GM19328 (cell line): Measurements from ENCODE around the gene CERS1.

ENCODE experiments used
- ATAC-seq: cut with Tn5 transposase; IDR thresholded peaks from one replicate; pipeline ENCODE4 v1.9.1; 2021; ENCODE audit warnings: mild to moderate bottlenecking, moderate library complexity; ENCODE audit not compliant: unreplicated experiment

The CERS1 gene, protein sequence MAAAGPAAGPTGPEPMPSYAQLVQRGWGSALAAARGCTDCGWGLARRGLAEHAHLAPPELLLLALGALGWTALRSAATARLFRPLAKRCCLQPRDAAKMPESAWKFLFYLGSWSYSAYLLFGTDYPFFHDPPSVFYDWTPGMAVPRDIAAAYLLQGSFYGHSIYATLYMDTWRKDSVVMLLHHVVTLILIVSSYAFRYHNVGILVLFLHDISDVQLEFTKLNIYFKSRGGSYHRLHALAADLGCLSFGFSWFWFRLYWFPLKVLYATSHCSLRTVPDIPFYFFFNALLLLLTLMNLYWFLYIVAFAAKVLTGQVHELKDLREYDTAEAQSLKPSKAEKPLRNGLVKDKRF

DNA sequence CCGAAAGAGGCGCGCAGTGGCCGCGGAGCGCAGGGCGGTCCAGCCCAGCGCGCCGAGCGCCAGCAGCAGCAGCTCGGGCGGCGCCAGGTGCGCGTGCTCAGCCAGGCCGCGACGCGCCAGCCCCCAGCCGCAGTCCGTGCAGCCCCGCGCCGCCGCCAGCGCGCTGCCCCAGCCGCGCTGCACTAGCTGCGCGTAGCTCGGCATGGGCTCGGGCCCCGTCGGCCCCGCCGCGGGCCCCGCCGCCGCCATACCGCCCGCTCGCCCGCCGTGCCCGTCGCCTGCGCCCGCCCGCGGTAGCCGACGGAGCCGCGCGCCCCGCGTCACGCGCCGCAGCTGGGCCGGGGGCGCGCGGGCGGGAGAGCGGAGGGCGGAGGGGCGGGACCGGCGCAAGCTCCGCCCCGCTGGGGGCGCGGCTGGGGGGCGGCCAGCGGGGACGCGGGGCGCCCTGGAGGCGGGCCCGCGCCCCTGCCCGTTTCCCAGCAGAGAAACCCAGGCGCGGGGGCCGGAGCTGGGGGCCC is at the start of gene CERS1:
CERS1 (minus strand) TSS at position 335 of the 518 bp plus-strand sequence; CDS start at position 249, 86 bp downstream.
- no peak for ATAC-seq

DNA sequence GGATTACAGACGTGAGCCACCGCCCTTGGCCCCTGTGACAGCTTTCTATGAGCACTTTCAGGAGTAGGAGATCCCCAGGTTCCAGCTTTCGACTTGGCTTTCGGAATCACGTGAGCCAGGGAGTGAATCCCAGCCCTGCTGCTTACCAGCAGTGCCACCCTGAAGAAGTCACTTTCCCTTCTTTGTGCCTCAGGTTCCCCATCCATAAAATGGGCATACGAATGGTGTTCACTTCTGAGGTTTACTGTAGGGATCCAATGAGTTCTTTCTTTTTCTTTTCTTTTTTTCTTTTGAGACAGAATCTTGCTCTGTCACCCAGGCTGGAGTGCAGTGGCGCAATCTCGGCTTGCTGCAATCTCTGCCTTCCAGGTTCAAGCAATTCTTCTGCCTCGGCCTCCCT is 49.3 kb upstream of the CERS1 start:
- no peak for ATAC-seq

DNA sequence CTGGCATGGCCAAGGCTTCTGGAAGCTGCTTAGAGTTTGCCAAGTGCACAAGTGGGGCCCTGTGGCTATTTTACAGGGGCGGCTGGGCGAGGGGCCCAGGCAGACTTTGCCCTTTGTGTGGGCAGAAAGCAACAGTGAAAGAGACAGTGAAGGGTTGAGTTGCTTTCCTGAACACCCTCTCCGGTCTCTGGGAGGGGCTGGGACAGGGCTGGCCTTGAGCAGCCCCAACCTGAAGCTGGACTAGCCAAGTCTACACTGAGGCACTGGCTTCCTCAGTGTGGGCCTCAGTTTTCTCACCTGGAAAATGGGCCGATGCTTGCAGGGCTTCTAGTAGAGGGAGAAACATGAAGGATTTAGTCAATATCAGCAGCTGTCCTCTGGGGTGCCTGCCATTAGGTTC is 47.5 kb upstream of the CERS1 start:
- ATAC-seq: no peak

DNA sequence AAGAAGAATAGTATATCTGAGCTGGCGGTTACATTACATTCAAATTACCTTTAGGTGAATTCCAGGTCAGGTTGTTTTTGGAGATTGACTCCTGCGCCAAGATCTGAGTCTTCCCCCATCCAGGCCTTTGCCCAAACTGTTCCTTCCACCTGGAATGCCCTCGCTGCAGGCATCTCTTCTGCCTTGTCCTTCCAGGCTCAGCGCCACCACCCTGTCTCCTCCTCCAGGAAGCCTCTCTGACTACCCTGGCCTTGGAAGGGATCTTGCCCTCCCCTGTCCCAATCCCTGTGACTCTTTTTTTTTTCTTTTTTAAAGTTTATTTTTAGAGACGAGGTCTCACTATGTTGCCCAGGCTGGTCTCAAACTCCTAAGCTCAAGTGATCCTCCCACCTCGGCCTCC is 46.7 kb upstream of the CERS1 start:
- no peak for ATAC-seq

DNA sequence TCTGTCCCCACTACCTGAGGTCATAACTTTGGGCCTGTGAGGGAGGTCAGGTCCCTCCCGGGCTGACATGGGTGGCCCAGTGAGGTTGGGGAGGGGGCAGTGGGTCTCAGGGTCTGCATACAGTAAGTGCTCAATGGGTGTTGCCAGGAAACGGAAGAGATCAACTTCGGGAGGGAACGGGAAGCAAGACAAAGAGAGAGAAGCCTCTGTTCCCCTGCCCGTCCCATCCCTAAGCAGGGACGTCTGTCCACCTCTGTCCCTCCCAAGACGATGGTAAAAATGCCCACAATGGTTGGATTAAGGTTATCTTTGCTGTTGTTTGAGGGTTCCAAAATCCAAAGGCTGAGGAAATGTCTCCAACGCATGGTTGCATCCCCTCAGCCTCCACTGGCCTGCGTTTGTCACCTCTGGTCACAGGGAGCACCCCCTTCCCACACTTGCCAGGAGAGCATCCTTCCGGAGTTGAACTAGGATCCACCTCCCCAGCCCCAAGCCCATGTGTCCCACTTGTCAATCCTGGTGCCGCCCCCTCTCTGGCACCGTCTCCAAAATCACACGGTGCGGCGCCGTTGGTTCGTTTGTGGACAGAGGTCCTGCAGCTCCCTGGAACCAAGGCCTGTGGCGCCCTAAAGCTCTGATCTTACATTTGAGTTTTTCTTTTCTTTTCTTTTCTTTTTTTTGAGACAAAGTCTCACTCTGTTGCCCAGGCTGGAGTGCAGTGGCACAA is 45.8 kb upstream of the CERS1 start:
- ATAC-seq: no peak

DNA sequence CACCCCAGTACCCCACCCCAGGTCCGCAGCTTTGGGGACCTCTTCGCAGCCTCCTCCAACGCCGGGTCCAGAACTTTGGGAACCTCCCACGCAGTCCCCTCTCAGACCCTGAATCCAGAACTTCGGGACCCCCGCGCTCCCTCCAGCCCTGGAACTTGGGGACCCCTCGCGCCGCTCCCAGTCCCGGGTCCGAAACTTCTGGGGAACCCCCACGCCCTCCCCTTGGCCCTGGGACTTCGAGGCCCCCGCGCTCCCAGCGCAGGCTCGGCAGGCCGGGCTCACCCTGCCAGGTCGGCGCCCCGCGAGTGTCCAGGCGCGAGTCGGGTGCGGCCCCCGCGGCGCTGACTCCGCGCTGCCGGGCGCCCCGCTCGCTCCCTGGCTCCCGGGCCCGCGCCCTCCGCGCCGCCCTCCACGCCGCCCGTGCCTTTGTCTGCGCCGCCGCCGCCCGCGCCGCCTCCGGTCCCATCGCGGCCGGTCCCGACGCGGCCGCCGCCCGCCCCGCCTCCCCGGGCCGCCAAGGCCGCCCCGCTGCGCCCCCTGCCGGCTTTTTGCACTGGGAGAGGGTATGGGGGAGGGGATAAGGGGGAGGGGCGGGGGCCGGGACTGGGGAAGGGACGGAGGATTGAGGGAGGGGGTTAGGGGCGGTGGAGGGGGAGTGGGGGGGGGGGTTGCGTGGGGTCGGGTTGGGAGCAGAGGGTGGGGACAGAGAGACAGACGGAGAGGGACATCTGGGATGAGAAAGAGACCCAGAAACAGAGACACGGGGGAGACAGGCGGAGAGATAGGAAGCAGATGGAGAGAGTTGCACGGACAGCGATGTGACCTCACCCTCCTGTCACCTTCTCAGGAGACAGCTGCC is 45.0 kb upstream of the CERS1 start, which contains the start of gene HOMER3:
HOMER3 (minus strand) TSS at position 449 of the 859 bp plus-strand sequence. CDS start 2,235 bp downstream, outside the sequence.
- no peak for ATAC-seq

DNA sequence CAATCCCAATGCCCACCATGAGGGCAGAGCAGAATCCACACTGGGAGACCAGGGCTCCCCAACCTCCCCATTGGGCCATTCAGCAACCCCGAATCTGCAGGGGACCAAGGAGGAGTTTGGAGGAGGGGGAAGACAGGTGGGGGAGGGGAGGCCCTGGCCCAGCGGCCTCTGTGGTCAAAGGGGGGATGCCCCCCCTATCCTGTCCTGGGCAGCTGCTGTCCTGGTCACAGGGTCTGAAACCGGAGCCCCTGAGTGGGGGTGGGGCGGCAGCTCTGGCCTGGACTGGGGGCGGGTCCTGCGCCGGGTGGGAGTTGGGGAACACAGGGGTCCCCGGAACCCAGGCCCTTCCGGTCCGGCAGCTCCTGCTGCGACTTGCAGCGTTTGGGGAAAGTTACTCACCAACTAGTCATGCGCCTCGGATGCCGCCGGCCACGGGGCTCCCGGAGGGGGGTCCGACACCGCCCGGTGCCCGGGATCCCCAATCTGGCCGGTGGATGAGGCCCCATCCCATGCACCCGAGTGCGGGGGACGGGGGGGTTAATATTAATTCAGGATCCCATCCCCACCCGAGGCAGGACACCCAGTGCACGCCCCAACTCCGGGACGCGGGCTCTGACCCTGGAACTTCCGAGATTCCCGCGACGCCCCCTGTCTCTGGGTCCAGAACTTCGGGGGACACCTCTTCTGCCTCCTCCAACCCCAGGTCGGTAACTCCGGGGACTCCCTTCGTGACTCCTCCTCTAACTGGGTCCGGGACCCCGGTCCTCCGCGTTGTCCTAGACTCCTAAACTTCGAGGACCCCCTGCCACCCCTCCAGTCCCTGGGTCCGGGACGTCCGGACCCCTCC is 44.2 kb upstream of the CERS1 start:
- no peak for ATAC-seq

DNA sequence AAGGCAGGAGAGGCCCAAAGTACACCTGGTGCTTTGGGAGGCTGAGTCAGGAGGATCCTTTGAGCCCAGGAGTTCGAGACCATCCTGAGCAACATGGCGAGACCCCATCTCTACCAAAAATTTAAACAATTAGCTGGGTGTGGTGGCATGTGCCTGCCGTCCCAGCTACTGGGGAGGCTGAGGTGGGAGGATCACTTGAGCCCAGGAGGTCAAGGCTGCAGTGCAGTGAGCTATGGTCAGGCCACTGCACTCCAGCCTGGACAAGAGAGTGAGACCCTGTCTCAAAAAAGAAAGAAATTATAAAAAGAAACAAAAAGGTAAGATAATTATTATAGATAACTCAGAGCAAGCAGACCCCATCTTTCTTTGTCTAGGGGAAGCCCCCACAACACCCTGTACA is 43.2 kb upstream of the CERS1 start:
- ATAC-seq: no peak

DNA sequence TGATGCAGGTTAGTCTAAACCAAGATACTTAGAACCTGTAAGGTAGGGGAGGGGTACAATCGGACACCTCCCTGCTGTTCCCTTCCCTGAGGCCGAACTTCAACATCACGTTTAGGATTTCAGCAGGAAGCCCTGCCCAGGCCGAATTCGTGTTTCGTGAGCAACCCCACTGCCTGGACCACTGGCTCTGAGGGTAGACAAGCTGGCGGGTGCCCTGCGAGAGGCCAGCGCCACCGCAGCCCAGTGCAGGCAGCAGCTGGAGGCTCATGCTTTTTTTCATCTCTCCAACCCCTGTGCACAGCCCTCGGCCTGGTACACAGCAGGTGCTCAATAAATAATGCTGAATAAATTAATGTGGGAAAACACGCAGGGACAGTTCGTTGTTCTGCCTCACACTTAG is 37.3 kb upstream of the CERS1 start:
- no peak for ATAC-seq

DNA sequence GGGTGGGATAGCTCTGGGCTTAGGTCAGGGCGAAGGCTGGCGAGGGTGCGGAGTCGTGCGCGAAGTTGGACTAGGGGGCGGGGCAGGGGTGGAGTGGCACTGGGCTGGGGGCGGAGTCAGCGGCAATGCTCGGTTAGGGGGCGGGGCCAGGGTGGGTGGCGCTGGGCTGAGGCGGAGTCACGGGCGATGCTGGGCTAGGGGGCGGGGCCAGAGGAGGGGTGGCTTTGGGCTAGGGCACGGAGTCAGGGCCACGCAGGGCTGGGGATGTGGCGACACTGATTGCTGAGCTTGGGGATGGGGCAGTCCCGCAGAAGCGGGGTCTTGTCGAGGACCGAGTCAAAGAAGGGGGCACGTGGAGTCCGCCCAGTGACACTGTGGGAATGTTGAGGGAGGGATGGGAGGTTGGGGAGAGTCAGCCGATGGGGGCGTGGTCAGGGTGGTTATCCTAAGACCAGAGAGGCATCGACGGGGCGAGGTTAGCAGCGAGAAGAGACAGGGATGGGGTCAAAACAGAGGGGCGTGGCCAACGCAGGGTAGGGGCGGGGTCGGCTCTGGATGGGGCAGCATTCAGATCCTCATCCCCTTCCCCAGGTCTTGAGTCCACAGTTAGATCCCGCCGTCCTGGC is 36.4 kb upstream of the CERS1 start:
- ATAC-seq: no peak

DNA sequence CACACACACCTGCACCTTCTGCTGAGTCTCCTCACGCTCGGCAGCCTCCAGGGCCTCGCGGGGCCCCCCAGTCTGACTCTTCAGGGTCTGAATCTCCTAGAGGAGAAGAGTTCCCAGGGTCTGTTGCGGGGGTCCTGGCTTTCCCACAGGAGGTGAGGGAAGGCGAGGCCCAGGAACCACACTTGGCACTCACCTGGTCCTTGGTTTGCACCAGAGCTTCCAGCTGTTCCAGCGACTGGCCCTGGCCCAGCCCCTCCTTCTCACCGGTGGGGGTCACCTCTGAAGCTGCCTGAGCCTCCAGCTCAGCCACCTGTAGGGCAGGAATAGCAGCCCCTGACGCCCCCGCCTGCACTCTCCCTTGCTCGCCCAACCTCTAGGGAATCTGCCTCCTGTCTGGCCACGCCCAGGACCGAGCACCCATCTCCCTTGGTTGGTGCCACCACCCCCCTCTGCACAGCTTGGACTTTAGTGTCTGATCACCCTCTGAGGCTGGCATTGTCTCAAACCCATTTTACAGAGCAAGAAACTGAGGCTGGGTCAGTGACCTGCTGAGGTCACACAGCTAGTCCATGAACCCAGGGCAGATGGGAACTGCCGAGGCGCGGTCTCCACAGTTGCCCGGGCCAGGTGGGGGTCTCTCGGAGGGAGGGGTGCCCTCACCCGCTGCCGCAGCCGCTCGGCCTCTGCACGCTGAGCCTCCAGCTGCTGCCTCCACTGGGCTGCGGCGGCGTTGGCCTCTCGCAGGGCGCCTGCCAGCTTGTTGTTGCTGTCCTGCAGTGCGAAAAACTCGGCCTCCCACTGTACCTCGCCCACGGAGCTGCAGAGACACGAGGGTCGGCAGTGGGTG is 35.6 kb upstream of the CERS1 start:
- ATAC-seq: no peak

DNA sequence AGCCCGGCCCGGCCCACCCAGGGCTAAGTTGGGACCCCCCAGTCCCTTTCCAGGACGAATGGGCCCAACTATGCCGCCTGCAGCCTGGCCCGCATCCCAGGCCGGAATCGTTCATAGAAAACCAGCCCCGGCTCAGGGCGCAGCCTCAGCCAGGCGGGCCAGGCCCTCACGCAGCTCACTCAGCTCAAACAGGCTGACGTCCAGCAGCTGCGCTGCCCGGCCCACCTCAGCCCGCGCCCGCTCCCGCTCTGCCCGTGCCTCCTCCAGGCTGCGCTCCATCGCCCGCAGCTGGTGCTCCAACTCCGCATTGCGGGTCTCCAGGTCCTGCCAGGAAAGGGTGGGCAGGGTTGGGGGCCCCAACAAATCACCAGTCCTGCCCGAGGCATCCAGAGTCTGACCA is 33.4 kb upstream of the CERS1 start:
- ATAC-seq: no peak

DNA sequence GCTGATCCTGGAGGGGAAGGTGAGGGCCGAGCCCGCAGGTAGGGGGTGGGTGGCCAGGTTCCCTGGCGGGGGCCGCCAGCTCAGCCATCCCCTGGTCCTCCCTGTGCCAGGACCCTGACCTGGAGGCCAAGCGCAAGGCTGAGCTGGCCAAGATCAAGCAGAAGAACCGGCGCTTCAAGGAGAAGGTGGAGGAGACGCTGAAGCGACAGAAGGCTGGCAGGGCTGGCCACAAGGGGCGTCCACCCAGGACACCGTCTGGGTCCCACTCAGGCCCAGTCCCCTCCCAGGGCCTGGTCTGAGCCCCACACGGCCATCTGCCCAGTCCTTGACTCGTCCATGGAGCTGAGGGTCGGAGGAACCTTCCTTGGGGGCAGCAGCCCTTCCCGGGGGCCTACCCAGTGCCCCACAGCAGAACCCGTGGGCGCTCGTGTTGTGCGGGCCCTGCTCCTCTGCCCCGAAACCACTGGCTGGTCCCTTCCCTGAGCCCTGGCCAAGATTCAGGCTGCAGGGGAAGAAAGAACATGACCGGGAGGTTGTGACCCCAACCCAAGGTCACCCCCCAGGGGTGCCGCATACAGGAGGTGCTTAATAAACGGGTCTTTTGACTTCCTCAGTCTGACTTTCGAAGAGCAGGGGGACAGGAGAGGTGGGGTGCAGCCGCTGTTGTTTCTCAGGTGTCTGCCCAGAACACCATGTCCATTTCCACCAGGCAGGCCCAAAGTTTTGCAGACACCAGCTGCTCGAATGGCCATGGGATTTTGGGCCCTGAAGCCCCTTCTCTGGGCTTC is 32.3 kb upstream of the CERS1 start:
- no peak for ATAC-seq

DNA sequence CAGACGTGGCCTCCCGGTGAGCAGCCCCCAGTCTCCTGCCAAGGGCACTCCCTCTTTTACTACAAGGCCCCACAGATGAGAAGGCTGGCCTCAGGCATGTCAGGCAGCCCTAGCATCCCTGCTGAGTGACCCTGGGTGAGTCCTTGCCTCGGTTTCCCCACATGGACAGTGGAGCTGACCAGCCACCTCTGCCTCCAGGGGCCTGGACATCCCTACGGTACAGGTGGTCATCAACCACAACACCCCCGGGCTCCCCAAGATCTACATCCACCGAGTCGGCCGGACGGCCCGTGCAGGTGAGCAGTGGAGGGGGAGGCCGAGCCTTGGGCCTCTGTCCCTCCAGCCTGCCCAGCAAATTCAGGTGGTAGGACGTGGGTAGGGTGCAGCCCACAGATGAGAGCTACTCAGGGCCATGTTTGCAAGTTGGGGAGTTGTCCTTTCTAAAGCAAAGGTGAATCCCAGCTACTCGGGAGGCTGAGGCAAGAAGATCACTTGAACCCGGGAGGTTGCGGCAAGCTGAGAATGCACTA is 28.8 kb upstream of the CERS1 start:
- ATAC-seq: no peak

DNA sequence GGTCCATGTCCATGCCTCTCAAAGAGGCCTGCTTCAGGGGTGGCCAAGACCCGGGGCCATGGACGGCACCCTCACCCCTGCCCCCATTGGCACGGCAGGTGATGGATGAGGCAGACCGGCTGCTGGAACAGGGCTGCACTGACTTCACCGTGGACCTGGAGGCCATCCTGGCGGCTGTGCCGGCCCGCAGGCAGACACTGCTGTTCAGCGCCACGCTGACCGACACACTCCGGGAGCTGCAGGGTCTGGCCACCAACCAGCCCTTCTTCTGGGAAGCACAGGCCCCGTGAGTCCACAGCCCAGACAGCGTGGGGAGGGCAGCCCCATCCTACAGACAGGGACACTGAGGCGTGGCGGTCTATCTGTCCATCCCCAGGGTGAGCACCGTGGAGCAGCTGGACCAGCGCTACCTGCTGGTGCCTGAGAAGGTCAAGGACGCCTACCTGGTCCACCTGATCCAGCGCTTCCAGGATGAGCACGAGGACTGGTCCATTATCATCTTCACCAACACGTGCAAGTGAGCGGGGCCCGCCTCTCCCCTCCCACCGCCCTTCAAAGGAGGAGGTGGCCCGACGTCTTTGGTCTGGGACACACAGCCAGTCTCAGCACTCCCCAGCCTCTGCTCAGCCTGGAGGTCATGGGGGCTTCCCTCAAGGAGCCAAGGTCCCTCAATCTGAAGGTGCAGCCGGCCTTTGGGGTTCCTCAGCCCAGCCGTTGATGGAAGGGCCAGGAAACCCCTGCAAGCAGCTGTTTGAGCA is 26.4 kb upstream of the CERS1 start:
- no peak for ATAC-seq

DNA sequence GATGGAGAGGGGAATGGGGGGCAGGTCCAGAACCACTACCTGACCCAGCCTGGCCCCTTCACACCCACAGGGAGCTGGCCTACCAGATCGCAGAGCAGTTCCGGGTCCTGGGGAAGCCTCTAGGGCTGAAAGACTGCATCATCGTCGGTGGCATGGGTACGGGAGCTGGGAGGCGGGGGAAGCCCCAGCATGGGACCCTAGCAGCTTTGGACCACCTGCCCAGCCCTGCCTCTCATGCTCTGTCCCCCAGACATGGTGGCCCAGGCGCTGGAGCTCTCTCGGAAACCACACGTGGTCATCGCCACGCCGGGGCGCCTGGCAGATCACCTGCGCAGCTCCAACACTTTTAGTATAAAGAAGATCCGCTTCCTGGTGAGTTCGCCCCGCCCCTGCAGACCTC is 25.6 kb upstream of the CERS1 start:
- ATAC-seq: no peak

DNA sequence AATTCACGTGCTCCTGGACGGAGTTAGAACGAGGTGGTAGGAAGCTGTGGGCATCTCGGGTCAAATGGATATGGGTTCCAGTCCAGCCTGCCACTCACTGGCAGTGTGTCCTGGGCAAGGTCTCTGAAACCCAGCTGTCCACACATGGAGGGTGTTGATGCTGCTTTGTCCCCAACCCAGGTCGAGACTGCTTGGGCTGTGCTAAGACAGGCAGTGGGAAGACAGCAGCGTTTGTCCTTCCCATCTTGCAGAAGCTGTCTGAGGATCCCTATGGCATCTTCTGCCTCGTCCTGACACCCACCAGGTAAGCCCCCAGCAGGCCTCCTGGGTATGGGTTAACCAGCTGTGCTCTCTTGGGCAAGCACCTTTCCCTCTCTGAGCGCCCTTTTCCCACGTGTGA is 24.4 kb upstream of the CERS1 start:
- ATAC-seq: no peak
